ENCODE data around the gene PPP1R3F.

Gene PPP1R3F, protein sequence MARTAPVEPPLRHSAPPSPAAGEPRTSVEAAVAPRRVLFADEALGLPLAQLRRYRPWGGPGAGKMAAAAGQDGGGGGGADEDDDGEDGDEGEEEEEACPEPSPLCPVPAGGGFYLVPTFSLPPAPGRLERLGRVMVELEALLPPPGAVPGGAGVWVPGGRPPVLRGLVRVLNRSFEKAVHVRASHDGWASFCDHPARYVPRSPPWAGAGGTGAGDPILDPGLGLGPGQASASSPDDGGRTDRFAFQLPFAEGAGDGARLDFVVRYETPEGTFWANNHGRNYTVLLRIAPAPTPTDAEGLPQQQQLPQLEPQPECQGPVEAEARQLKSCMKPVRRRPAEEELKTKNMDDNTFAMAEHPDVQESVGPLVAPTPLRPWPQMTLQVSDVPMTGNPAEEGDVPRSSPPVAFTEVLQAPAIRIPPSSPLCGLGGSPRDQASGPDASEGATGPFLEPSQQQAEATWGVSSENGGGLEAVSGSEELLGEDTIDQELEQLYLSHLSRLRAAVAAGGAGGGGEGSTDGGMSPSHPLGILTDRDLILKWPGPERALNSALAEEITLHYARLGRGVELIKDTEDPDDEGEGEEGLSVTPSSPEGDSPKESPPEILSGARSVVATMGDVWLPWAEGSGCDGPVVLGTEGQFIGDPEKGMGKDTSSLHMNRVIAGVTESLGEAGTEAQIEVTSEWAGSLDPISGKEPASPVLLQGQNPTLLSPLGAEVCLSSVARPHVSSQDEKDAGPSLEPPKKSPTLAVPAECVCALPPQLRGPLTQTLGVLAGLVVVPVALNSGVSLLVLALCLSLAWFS

GRCh38 chrX:49269767-49270248 lies at the start of gene PPP1R3F:
Gene PPP1R3F (plus strand): TSS chrX:49269793. CDS start chrX:49269870, 77 bp downstream.
- peak; percentile 36 for DNase-seq

- DNase-seq = no peak
Measured at GRCh38 chrX:49220100-49220499, 49.5 kb upstream of the PPP1R3F start.

DNA sequence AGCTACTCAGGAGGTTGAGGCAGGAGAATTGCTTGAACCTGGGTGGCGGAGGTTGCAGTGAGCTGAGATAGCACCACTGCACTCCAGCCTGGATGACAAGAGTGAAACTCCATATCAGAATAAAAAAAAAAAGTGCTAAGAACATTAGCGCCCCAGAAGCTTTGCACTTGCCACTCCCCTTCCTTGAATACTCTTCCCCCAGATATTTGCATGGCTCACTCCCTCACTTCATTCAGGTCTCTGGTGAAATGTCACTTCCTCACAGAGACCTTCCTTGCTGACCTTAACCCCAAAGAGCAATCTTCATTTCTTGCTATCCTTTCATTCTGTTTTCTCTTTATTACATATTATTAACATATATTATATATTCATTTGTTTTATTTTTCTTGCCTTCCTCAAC lies 47.7 kb upstream of the PPP1R3F start:
- DNase-seq = no peak

GRCh38 chrX:49225858-49226257 lies 43.7 kb upstream of the PPP1R3F start:
- DNase-seq = no peak

GRCh38 chrX:49226946-49227345 lies 42.6 kb upstream of the PPP1R3F start:
- no peak for DNase-seq

DNA sequence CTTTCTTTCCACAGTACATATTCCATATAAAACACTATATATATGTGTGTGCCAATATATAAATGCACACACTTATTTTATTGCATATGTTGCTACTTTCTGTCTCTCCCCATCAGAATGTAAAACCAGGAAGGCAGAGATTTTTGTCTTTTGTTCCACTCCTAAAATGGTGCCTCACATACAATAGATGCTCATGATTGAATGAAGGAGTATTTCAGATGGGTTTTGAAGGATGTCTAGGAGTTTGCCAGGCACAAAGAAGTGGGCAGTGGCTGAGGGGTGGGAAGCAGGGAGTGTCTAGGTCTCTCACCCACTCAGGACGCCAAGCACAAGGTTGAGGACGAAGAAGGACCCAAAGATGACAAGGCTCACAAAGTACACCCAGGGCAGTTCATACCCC lies 41.9 kb upstream of the PPP1R3F start:
- no peak for DNase-seq

DNA sequence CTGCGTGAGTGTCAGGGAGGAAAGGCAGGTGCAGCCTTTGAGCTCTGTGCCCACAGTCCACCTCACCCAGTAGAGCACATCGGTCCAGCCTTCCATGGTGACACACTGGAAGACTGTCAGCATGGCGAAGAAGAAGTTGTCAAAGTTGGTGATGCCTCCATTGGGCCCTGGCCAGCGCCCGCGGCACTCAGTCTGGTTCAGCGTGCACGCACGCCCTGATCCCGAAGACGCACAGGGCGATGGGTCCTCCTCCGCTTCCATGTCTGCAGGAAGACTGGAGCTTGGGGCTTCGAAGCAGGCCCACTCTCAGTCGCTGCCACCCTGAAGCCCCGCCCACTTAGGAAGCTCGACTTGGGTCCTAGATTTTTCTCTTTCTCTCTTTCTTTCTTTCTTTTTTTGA lies 41.4 kb upstream of the PPP1R3F start:
- no peak for DNase-seq

DNA sequence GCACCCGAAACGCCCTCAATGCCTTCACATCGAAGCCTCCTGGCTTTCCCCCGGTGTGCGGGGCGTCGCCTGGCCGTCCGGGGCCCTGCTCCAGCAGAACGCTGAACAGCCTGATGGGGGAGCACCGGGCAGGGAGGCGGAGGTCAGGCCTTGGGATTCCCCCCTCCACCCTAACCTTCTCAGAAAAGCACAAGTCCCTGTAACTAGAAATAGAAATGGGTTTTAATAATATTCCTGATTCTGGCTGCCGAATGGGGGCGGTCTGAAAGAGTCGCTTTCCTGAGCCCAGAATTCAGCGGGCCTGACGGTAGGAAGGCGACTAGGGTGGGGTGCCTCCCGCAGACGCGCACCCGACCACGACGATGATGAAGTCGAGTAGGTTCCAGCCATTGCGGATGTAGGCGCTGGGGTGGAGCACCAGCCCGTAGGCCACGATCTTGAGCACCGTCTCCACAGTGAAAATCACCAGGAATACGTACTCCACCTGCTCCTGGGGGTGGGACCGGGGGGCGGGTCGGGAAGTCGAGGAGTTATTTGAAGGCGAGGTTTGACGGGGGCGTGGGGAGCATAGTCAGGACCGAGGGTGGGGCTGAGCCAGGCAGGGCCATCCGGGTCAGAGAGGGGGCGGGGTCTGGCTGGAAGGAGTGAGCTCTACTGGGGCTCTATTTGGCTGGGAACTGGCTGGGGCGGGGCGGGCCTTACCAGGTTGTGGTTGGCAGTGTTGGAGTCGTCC lies 38.9 kb upstream of the PPP1R3F start:
- DNase-seq = peak; percentile 25

GRCh38 chrX:49231333-49232000 lies 38.1 kb upstream of the PPP1R3F start:
- DNase-seq = no peak

DNA sequence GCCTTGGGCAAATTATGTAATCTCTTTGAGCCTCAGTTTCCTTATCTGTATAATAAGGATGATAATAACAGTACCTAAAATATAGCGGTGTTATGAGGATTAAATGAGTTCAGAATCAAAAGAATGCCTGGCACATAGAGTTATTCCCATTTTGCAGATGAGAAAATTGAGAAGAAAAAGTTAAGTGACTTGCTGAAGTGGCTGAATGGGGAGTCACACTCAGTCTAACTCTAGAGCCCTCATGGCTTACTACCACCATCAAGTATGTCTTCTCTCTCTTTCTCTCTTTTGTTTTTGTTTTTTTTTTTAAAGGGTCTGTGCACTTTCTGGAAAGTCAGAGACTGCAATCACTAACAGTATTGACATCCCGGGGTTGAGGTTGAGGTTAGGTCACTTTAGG lies 37.1 kb upstream of the PPP1R3F start:
- no peak for DNase-seq

GRCh38 chrX:49233176-49233575 lies 36.4 kb upstream of the PPP1R3F start, which contains the start of gene CACNA1F:
Gene CACNA1F (minus strand): TSS chrX:49233340. CDS start chrX:49233309, 31 bp downstream.
- no peak for DNase-seq

- DNase-seq = no peak
Measured at GRCh38 chrX:49233887-49234555, 35.6 kb upstream of the PPP1R3F start.

GRCh38 chrX:49237060-49237459 lies 32.5 kb upstream of the PPP1R3F start:
- DNase-seq = no peak

DNA sequence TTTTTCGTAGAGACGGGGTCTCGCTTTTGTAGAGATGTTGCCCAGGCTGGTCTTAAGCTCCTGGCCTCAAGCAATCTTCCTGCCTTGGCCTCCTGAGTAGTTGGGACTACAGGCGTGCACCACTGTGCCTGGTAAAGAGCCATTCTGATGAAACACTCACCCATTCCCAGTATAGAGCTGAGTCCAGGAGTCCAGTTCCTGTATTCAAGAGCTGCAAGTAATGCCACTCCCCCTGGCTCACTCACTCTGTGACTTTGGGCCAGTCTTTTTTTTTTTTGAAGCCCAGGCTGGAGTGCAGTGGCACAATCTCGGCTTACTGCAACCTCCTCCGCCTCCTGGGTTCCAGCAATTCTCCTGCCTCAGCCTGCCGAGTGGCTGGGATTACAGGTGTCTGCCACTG lies 30.9 kb upstream of the PPP1R3F start:
- DNase-seq = no peak

- DNase-seq = no peak
Measured at GRCh38 chrX:49242545-49243066, 27.0 kb upstream of the PPP1R3F start.

GRCh38 chrX:49243166-49243565 lies 26.4 kb upstream of the PPP1R3F start:
- no peak for DNase-seq

DNA sequence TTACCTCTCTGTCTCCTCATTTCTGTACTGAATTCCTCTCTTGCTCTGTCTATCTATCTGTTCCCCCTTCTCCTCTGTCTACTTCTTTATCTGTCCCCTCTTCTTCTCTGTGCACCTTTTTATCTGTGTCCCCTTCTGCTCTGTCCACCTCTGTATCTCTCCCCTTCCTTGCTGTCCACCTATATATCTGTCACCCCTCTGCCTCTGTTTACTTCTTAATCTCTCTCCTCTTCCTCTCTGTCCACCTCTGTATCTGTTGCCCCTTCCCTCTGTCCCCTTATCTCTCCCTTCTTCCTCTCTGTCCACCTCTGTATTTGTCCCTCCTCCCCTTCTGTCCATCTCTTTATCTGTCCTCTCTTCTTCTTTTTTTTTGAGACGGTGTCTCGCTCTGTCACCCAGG lies 25.4 kb upstream of the PPP1R3F start:
- no peak for DNase-seq

- DNase-seq = no peak
Measured at GRCh38 chrX:49246541-49246940, 23.1 kb upstream of the PPP1R3F start.

- no peak for DNase-seq
Measured at GRCh38 chrX:49247346-49247745, 22.2 kb upstream of the PPP1R3F start.

- no peak for DNase-seq
Measured at GRCh38 chrX:49247916-49248811, 21.4 kb upstream of the PPP1R3F start.

- DNase-seq = no peak
Measured at GRCh38 chrX:49249071-49249470, 20.5 kb upstream of the PPP1R3F start.

All from NCI-H1092 treated with DMSO at 0.1 percent for 48 hours (cell line).